Peyer's patch (tissue), 4 donors: Measurements from ENCODE around the gene TDRD3. TPM values are rescaled to one million over a fixed set of nuclear protein-coding genes. Genes with fewer than 3 reads are reported as not detected.

Source experiments
- DNase-seq, 3 donors: peaks; one replicate each; pipeline ENCODE4 v3.0.0-alpha.2; 2017 to 2019
- H3K27ac ChIP-seq, 4 donors: fragments of 200-600 bp; sonication (generic); one replicate each; pipeline ENCODE4 v1.5.1; 2016 to 2019
- H3K27me3 ChIP-seq, 2 donors: fragments of 200-600 bp; sonication (generic); one replicate each; pipeline ENCODE4 v1.5.1; 2019
- H3K36me3 ChIP-seq, 3 donors: fragments of 200-600 bp; sonication (generic); one replicate each; pipeline ENCODE4 v1.5.1; 2016 to 2019
- H3K4me1 ChIP-seq, 4 donors: fragments of 200-600 bp; sonication (generic); one replicate each; pipeline ENCODE4 v1.5.1; 2016 to 2019
- H3K4me3 ChIP-seq, 4 donors: fragments of 200-600 bp; sonication (generic); 1 replicate in 3 of 4; 2 replicates in 1 of 4; pipeline ENCODE4 v1.5.1; 2016 to 2019; ENCODE audit warnings: mild to moderate bottlenecking in 1 of 4
- H3K9me3 ChIP-seq, 4 donors: fragments of 200-600 bp; sonication (generic); one replicate each; pipeline ENCODE4 v1.5.1; 2016 to 2019; ENCODE audit warnings: mild to moderate bottlenecking in 1 of 4
- CTCF ChIP-seq, 6 experiments: fragments of 450-650 bp in 4 of 6; fragments of 200-600 bp in 2 of 6; sonication (generic) in 1 of 6; IDR thresholded peaks; one replicate each; pipeline ENCODE4 v1.5.1; 2017 to 2019; ENCODE audit warnings: antibody characterized with exemption in 6 of 6, mild to moderate bottlenecking in 3 of 6, moderate library complexity in 1 of 6
- POLR2A ChIP-seq, 2 donors: fragments of 450-650 bp; IDR thresholded peaks; one replicate each; pipeline ENCODE4 v1.5.1; 2017; ENCODE audit warnings: antibody characterized with exemption in 2 of 2, mild to moderate bottlenecking in 2 of 2, moderate library complexity in 2 of 2
- total RNA-seq, 4 donors: library from RNA; depleted of rRNA; stranded (reverse); fragments of >200 nt; gene quantifications; one replicate each; pipeline ENCODE4 v1.1.0, GENCODE V29; 2016

The TDRD3 gene
- total RNA-seq, 4 donors from 2014 or later: 18.4 to 29.9 (median 20.9) TPM

DNA sequence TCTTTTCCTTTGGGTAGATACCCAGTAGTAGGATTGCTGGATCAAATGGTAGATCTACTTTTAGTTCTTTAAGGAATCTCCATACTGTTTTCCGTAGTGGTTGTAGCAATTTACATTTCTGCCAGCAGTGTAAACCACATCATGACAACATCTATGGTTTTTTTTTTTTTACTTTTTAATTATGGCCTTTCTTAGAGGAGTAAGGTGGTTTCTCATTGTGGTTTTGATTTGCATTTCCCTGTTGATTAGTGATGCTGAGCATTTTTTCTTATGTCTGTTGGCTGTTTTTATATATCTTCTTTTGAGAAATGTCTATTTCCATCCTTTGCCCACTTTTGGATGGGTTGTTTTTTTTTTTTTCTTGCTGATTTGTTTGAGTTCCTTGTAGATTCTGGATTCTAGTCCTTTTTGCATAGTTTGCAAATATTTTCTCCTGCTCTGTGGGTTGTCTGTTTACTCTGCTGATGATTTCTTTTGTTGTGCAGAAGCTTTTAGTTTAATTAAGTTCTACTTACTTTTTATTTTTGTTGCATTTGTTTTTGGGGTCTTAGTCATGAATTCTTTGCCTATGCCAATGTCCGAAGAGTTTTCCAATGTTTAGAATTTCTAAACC, 38.8 kb downstream of the TDRD3 start:
- Histone ChIP-seq H3K4me3 (no peak overlapping the region), H3K4me1 (no peaks in the 10 kb centered on the region), H3K27me3 (no peaks in the 10 kb centered on the region), H3K9me3 (no peaks in the 10 kb centered on the region), H3K36me3 (no peaks in the 10 kb centered on the region), H3K27ac (no peak overlapping the region)
- no peak for DNase-seq
- no peak for TF ChIP-seq POLR2A (IDR thresholded peaks at IDR 0.05)
- no peak for TF ChIP-seq CTCF (IDR thresholded peaks at IDR 0.05)

DNA sequence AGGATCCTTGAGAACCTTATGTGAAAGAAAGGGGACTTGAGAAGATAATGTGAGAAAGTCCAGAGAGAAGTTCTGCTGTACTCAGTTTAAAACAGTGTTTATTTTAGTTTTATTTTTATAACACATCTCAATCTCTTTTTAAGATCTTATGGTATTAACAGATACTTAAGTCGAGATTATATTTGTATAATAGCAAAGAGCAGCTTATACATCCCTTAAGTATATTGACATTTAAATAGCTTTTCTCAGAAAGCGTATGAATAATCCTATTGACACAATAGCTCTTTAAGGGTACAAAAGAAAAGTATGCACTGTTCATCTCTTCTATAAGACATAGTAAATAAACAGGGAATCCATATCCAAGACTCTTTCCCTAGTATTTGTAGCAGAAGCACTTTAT, 42.2 kb downstream of the TDRD3 start:
- no peak for TF ChIP-seq CTCF (IDR thresholded peaks at IDR 0.05)
- TF ChIP-seq POLR2A (IDR thresholded peaks at IDR 0.05): no peak
- no peaks in the 10 kb centered on the region for H3K4me1 ChIP-seq
- no peak overlapping the region for H3K27ac ChIP-seq
- DNase-seq: no peak
- H3K4me3 ChIP-seq: no peak overlapping the region
- H3K27me3 ChIP-seq: no peaks in the 10 kb centered on the region
- no peaks in the 10 kb centered on the region for H3K36me3 ChIP-seq
- no peaks in the 10 kb centered on the region for H3K9me3 ChIP-seq

GRCh38 chr13:60441761-60442160, 44.7 kb downstream of the TDRD3 start:
- Histone ChIP-seq H3K36me3 (no peaks in the 10 kb centered on the region), H3K27ac (no peak overlapping the region), H3K9me3 (no peaks in the 10 kb centered on the region), H3K27me3 (no peaks in the 10 kb centered on the region), H3K4me3 (no peak overlapping the region), H3K4me1 (no peaks in the 10 kb centered on the region)
- TF ChIP-seq CTCF (IDR thresholded peaks at IDR 0.05): no peak
- TF ChIP-seq POLR2A (IDR thresholded peaks at IDR 0.05): no peak
- no peak for DNase-seq

DNA sequence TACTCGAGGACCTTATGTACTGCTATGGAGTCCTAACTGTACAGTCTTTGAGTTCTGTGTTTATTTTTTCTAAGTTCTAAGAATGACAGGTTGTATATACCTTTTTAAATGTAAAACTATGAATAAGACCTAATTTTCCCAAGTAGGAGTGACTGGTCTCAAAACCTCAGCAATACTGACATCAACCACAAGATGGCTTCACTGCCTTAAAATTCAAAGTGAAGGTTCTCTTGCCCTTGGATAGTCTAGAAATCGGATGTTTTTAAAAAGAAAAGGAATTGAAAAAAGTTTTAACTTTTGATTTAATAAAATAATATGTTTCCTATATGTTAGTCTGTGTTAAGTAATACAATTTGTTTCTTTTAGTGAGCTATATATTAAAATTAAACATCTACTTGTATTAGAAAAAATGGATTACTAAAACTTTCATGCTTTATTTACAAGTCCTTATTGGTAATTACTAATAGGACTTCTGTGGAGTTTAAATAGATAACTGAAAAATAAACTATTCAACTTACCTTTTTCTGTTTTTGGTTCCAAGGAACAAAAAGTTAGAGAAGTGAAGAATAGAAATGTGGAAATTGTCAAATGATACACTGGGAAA, 52.0 kb downstream of the TDRD3 start:
- H3K36me3 ChIP-seq: no peaks in the 10 kb centered on the region
- no peak for DNase-seq
- TF ChIP-seq CTCF (IDR thresholded peaks at IDR 0.05) (peak in 5 of 6 experiments; percentile 60 to 75 (median 71)), POLR2A (IDR thresholded peaks at IDR 0.05) (no peak)
- no peak overlapping the region for H3K4me3 ChIP-seq
- no peaks in the 10 kb centered on the region for H3K9me3 ChIP-seq
- no peaks in the 10 kb centered on the region for H3K4me1 ChIP-seq
- H3K27me3 ChIP-seq: no peaks in the 10 kb centered on the region
- no peak overlapping the region for H3K27ac ChIP-seq

GRCh38 chr13:60453490-60453889, 56.5 kb downstream of the TDRD3 start:
- Histone ChIP-seq H3K4me3 (no peak overlapping the region), H3K27me3 (no peaks in the 10 kb centered on the region), H3K9me3 (no peaks in the 10 kb centered on the region), H3K27ac (no peak overlapping the region), H3K36me3 (no peaks in the 10 kb centered on the region), H3K4me1 (no peaks in the 10 kb centered on the region)
- no peak for TF ChIP-seq POLR2A (IDR thresholded peaks at IDR 0.05)
- TF ChIP-seq CTCF (IDR thresholded peaks at IDR 0.05): no peak
- DNase-seq: no peak
